HG03457 (cell line): ENCODE results near the gene DOCK10.

Source experiments
- ATAC-seq: cut with Tn5 transposase; IDR thresholded peaks from one replicate; pipeline ENCODE4 v1.9.1; 2021; ENCODE audit warnings: moderate number of reproducible peaks; ENCODE audit not compliant: unreplicated experiment

The DOCK10 gene

GRCh38 chr2:225013425-225014365 lies 28.6 kb downstream of the DOCK10 start:
- ATAC-seq: no peak

GRCh38 chr2:225011585-225011984 lies 30.7 kb downstream of the DOCK10 start:
- no peak for ATAC-seq

GRCh38 chr2:225010804-225011203 lies 31.5 kb downstream of the DOCK10 start:
- no peak for ATAC-seq

- ATAC-seq: no peak
These were observed 32.5 kb downstream of the DOCK10 start for GRCh38 chr2:225009768-225010167.

DNA sequence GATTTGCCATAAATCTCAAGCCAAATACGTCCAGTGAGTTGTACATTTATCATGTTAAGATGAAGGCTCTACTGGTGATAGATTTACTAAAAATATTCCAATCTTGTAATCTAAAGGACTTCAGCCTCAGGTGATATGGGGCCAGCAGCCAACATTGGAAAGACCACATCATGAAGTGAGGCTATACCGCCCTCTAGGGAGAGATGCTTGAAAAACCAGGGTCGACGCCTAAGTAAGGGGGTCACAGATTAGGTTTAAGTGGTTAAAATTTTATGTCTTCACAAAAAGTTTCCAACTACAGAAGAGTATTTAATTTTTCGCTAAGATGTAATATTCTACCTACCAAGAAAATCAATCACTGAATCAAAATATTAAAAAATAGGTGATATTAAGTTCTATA lies 33.3 kb downstream of the DOCK10 start:
- no peak for ATAC-seq

GRCh38 chr2:225008179-225008856 lies 34.0 kb downstream of the DOCK10 start:
- ATAC-seq: peak; percentile 65

- ATAC-seq: no peak
These were observed 35.5 kb downstream of the DOCK10 start for GRCh38 chr2:225006730-225007129.

- ATAC-seq: no peak
These were observed 37.7 kb downstream of the DOCK10 start for GRCh38 chr2:225004597-225004996.

DNA sequence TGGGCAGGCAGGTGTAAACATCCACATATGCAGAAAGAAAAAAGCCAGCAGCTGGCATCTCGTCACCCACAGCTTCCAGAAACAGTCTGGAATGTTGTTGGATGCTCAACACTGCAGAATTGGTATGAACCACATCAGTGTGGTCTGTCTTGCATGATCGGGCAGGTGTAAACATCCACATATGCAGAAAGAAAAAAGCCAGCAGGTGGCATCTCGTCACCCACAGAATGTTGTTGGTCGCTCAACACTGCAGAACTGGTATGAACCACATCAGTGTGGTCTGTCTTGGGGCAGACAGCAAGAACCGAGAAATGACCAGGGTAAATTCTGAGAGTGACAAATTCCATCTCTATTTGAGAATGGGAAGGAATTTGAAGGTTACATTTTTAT lies 39.6 kb downstream of the DOCK10 start:
- peak; percentile 85 for ATAC-seq

DNA sequence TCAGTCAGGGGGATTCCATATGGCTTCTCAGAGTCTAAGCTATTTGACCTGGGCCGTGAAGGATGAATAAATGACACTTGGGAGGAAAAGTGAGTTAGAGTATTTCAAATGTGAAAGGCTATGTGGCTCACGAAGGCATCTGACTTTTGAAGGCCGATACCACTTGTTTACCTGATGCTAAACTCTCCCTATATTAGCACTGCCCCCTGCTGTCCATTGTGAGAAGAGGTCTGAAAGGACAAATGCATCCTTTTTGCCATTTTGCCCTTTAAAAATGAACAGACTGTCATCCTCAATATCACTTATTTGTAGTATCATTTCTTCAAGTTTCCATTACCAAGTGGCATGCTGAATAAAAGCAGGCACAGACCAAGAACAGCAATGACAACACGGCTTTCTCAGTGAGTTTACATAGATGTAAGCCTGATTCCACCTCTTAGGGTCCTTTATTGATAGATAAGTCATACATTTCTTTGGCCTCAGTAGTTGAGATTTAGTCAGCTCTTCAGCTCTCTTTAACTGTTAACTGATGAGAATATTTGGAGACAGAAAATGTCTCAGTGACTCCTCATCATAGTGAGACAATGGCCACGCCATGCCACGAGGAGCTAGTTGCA lies 40.1 kb downstream of the DOCK10 start:
- peak; percentile 46 for ATAC-seq

GRCh38 chr2:224999754-225000153 lies 42.5 kb downstream of the DOCK10 start:
- no peak for ATAC-seq

- ATAC-seq: no peak
These were observed 42.9 kb downstream of the DOCK10 start for GRCh38 chr2:224999321-224999720.

- no peak for ATAC-seq
These were observed 44.5 kb downstream of the DOCK10 start for GRCh38 chr2:224997802-224998201.

- no peak for ATAC-seq
These were observed 46.8 kb downstream of the DOCK10 start for GRCh38 chr2:224995419-224995818.

DNA sequence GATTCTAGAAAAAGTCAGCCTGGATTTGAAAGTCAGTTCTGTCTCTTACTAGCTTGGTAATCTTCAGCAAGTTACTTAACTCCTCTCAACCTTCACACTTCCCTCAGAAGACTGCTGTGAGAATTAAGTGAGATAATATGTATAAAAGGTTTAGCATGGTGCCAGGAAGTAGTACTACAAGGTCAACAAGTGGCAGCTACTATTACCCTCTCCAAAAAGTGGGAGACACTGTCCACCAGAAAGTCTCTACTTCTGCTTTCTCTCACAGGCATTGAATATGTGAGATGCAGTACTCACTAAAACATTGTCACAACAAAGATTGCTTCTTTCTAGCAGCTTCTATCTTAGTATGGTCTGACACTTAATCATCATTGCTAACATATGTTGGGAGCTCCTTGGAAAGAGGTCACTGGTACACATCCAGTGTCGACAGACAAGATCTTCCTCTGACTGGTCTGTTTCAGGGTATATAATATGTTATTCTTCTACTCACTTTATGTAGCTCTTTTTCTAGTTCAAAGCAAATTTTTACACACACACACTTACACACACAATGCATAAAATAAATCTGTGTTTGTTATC lies 47.9 kb downstream of the DOCK10 start:
- ATAC-seq: no peak

GRCh38 chr2:224990710-224991109 lies 51.6 kb downstream of the DOCK10 start:
- ATAC-seq: no peak

DNA sequence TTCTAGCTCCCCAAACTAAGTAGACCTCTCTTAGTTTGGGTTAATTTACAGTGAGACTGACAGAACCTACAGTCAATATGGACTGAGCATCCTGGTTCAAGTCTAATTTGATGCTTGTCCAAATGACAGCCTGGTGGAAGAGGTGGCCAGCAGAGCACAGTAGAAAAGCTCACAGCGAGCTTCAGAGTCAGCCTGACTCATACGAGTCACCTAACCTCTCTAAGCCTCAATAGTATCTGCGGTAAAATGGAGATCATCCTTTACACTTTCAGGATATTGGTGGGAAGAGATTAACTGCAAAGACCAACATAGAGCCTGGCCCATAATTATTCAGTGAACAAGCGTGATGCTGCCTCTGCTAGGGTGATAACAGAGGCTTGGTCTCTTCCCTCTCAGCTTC lies 54.5 kb downstream of the DOCK10 start:
- no peak for ATAC-seq

DNA sequence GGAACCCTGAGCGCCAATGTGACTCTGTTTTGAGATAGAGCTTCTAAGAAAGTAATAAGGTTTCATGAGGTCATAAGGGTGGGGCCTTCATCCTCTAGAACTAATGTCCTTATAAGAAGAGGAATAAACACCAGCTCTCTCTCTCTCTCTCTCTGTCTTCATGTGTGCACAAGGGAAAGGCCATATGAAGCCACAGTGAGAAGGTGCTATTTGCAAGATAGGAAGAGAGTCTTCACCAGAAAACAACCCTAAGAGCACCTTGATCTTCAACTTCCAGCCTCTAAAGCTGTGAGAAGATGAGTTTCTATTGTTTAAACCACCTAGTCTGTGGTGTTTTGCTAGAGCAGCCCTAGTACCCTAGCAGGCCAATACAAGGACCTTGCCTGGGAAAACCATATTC lies 55.8 kb downstream of the DOCK10 start:
- no peak for ATAC-seq

DNA sequence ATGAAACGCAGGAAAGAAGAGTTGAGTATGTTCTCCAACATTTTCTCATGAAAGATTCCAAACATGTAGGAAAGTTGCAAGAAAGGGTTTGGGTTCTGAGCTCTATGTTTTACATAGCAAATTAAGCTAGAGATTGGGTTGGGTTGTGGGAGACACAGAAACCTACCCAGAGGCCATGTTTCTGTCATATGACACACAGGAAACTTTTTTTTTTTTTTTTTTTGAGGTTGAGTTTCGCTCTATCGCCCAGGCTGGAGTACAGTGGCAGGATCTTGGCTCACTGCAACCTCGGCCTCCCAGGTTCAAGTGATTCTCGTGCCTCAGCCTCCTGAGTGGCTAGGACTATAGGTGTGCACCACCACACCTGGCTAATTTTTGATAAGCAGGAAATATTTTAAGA lies 57.6 kb downstream of the DOCK10 start:
- no peak for ATAC-seq

GRCh38 chr2:224983712-224984554 lies 58.3 kb downstream of the DOCK10 start:
- no peak for ATAC-seq
